Measurements from ENCODE around the gene ZGLP1. TPM values are rescaled to one million over a fixed set of nuclear protein-coding genes. Genes with fewer than 3 reads are reported as not detected.

Gene ZGLP1
- total and polyA plus RNA-seq, 2 of the 13 experiments (the other 11 are each of a cell fraction or from before 2014, with no cell fraction given) = 2.4 to 3.0 TPM

DNA sequence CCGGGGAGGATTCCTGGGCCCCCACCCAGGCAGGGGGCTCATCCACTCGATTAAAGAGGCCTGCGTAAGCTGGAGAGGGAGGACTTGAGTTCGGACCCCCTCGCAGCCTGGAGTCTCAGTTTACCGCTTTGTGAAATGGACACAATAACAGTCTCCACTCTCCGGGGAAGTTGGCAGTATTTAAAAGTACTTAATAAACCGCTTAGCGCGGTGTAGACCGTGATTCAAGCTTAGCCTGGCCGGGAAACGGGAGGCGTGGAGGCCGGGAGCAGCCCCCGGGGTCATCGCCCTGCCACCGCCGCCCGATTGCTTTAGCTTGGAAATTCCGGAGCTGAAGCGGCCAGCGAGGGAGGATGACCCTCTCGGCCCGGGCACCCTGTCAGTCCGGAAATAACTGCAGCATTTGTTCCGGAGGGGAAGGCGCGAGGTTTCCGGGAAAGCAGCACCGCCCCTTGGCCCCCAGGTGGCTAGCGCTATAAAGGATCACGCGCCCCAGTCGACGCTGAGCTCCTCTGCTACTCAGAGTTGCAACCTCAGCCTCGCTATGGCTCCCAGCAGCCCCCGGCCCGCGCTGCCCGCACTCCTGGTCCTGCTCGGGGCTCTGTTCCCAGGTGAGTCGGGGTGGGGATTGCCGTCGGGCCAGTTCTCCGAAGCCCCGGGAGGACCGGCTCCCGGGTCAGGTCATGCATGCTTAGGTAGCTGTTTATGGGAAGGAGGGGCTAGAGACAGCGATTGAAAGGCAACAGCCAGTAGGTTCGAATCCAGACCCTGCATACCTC lies 38.8 kb downstream of the ZGLP1 start, which contains the start of gene ICAM1 (continued):
- TF ChIP-seq NFIB (CRISPR knock-in tag; IDR thresholded peaks at IDR 0.05; ENCODE audit: borderline replicate concordance) (no peak), SRF (IDR thresholded peaks at IDR 0.05; ENCODE audit: low read depth, low read length) (no peak), GTF3A (CRISPR knock-in tag; conservative IDR thresholded peaks at IDR 0.05) (no peak), GABPB1 (CRISPR knock-in tag; IDR thresholded peaks at IDR 0.05) (peak; percentile 90), MATR3 (CRISPR knock-in tag; IDR thresholded peaks at IDR 0.05) (no peak), ZHX1 (CRISPR knock-in tag; IDR thresholded peaks at IDR 0.05; ENCODE audit: low read depth) (no peak), HNRNPK (IDR thresholded peaks at IDR 0.05; ENCODE audit: low read depth, low read length, poor library complexity, severe bottlenecking) (no peak), KAT2B (IDR thresholded peaks at IDR 0.05; ENCODE audit: borderline replicate concordance, low read depth, low read length) (no peak), GLMP (CRISPR knock-in tag; IDR thresholded peaks at IDR 0.05; ENCODE audit: borderline replicate concordance) (no peak), MTA3 (CRISPR knock-in tag; IDR thresholded peaks at IDR 0.05) (no peak), ZBTB44 (CRISPR knock-in tag; IDR thresholded peaks at IDR 0.05) (0 out of 2 replicates have a peak, but pooled peaks have one; percentile 37), REL (CRISPR knock-in tag; conservative IDR thresholded peaks at IDR 0.05) (no peak), BRD4 (CRISPR knock-in tag; IDR thresholded peaks at IDR 0.05) (peak; percentile 33; the same call in 1 of the 2 replicates), ZNF672 (CRISPR knock-in tag; IDR thresholded peaks at IDR 0.05) (no peak)
- TF ChIP-seq, protein P1, sequence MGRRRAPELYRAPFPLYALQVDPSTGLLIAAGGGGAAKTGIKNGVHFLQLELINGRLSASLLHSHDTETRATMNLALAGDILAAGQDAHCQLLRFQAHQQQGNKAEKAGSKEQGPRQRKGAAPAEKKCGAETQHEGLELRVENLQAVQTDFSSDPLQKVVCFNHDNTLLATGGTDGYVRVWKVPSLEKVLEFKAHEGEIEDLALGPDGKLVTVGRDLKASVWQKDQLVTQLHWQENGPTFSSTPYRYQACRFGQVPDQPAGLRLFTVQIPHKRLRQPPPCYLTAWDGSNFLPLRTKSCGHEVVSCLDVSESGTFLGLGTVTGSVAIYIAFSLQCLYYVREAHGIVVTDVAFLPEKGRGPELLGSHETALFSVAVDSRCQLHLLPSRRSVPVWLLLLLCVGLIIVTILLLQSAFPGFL (CRISPR knock-in tag; IDR thresholded peaks at IDR 0.05) = no peak
- TF ChIP-seq, protein P2, sequence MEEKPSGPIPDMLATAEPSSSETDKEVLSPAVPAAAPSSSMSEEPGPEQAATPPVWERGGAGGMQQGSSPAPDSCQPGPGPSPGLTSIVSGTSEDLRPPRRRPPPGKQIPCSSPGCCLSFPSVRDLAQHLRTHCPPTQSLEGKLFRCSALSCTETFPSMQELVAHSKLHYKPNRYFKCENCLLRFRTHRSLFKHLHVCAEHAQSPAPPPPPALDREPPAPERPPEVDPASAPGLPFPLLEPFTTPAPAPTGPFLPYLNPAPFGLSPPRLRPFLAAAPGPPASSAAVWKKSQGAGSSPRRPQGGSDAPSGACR (CRISPR knock-in tag; IDR thresholded peaks at IDR 0.05) = no peak
- TF ChIP-seq, protein P3, sequence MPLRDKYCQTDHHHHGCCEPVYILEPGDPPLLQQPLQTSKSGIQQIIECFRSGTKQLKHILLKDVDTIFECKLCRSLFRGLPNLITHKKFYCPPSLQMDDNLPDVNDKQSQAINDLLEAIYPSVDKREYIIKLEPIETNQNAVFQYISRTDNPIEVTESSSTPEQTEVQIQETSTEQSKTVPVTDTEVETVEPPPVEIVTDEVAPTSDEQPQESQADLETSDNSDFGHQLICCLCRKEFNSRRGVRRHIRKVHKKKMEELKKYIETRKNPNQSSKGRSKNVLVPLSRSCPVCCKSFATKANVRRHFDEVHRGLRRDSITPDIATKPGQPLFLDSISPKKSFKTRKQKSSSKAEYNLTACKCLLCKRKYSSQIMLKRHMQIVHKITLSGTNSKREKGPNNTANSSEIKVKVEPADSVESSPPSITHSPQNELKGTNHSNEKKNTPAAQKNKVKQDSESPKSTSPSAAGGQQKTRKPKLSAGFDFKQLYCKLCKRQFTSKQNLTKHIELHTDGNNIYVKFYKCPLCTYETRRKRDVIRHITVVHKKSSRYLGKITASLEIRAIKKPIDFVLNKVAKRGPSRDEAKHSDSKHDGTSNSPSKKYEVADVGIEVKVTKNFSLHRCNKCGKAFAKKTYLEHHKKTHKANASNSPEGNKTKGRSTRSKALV (CRISPR knock-in tag; IDR thresholded peaks at IDR 0.05) = 0 out of 2 replicates have a peak, but pooled peaks have one; percentile 48

All from HepG2 (cell line).